HG03095 (cell line): ENCODE results near the gene VAV3.
"Not testable (repeated sequence)": the region's sequence is repeated elsewhere in the genome, so short reads cannot be mapped to it uniquely, and the experiment has no call there.

ENCODE experiments used
- ATAC-seq: cut with Tn5 transposase; IDR thresholded peaks from one replicate; pipeline ENCODE4 v1.9.1; 2021; ENCODE audit warnings: moderate library complexity; ENCODE audit not compliant: unreplicated experiment

VAV3 gene

GRCh38 chr1:107661158-107661557 is 303.8 kb downstream of the VAV3 start:
- no peak for ATAC-seq

GRCh38 chr1:107659961-107660360 is 305.0 kb downstream of the VAV3 start:
- no peak for ATAC-seq

- ATAC-seq = no peak
These were observed 307.6 kb downstream of the VAV3 start for GRCh38 chr1:107657356-107657755.

GRCh38 chr1:107653765-107654164 is 311.2 kb downstream of the VAV3 start:
- ATAC-seq = no peak

GRCh38 chr1:107653005-107653404 is 312.0 kb downstream of the VAV3 start:
- ATAC-seq = no peak

- ATAC-seq = not testable (repeated sequence)
These were observed 314.2 kb downstream of the VAV3 start for GRCh38 chr1:107650825-107651224.

GRCh38 chr1:107649023-107649422 is 316.0 kb downstream of the VAV3 start:
- ATAC-seq = no peak

- no peak for ATAC-seq
These were observed 316.9 kb downstream of the VAV3 start for GRCh38 chr1:107648071-107648470.

GRCh38 chr1:107647012-107647411 is 318.0 kb downstream of the VAV3 start:
- no peak for ATAC-seq

- no peak for ATAC-seq
These were observed 321.2 kb downstream of the VAV3 start for GRCh38 chr1:107643766-107644165.

- ATAC-seq = no peak
These were observed 324.8 kb downstream of the VAV3 start for GRCh38 chr1:107640207-107640606.

GRCh38 chr1:107637101-107637500 is 327.9 kb downstream of the VAV3 start:
- no peak for ATAC-seq

GRCh38 chr1:107633596-107633995 is 331.4 kb downstream of the VAV3 start:
- no peak for ATAC-seq

GRCh38 chr1:107626073-107626796 is 338.7 kb downstream of the VAV3 start:
- no peak for ATAC-seq

- ATAC-seq = no peak
These were observed 339.5 kb downstream of the VAV3 start for GRCh38 chr1:107625405-107626029.

- ATAC-seq = no peak
These were observed 341.5 kb downstream of the VAV3 start for GRCh38 chr1:107623431-107623830.

- no peak for ATAC-seq
These were observed 342.0 kb downstream of the VAV3 start for GRCh38 chr1:107622966-107623365.

- no peak for ATAC-seq
These were observed 342.4 kb downstream of the VAV3 start for GRCh38 chr1:107622535-107622934.

GRCh38 chr1:107620753-107621152 is 344.2 kb downstream of the VAV3 start:
- ATAC-seq = no peak

GRCh38 chr1:107618539-107618938 is 346.4 kb downstream of the VAV3 start:
- no peak for ATAC-seq

GRCh38 chr1:107617921-107618320 is 347.1 kb downstream of the VAV3 start:
- no peak for ATAC-seq

GRCh38 chr1:107617456-107617855 is 347.5 kb downstream of the VAV3 start:
- no peak for ATAC-seq

GRCh38 chr1:107609808-107610207 is 355.2 kb downstream of the VAV3 start:
- no peak for ATAC-seq
